Activated T-helper 1 cell treated with anti-CD3 and anti-CD28 coated beads, Interleukin-2, amount 50 U/mL, for 16 hours (primary cell): ENCODE results near the gene LDLRAD3.
"Not testable (repeated sequence)": the region's sequence is repeated elsewhere in the genome, so short reads cannot be mapped to it uniquely, and the experiment has no call there.

Source experiments
- DNase-seq, 2 donors: peaks; one replicate each; pipeline ENCODE4 v3.0.0-alpha.2; 2020; ENCODE audit warnings: low read depth in 1 of 2, low spot score in 1 of 2

The LDLRAD3 gene

GRCh38 chr11:35990816-35991215, 47.0 kb downstream of the LDLRAD3 start:
- no peak for DNase-seq

GRCh38 chr11:35992548-35992947, 48.7 kb downstream of the LDLRAD3 start:
- DNase-seq = no peak

GRCh38 chr11:35994421-35994820, 50.6 kb downstream of the LDLRAD3 start:
- no peak for DNase-seq

- DNase-seq = no peak
Measured at GRCh38 chr11:35995681-35996271, 51.9 kb downstream of the LDLRAD3 start.

- no peak for DNase-seq
Measured at GRCh38 chr11:35997902-35998520, 54.1 kb downstream of the LDLRAD3 start.

DNA sequence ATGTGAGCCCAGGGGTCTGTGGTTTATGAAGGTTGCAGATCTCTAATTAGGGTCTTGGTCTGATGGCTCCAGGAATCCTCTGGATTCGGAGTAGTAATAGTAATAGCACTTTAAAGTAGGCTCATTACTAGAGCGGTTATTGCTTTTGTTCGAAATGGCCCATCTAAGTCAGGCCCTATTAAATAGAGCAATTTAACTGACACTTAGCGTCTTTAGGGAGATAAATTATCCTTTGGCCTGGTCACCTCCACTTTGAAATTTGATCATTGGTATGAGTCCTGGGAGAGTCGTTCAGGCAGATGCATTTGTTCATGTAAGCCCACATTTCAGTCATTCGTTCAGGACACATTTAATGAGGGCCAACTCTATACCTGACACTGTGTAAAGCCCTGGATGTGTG, 54.8 kb downstream of the LDLRAD3 start:
- DNase-seq = no peak

DNA sequence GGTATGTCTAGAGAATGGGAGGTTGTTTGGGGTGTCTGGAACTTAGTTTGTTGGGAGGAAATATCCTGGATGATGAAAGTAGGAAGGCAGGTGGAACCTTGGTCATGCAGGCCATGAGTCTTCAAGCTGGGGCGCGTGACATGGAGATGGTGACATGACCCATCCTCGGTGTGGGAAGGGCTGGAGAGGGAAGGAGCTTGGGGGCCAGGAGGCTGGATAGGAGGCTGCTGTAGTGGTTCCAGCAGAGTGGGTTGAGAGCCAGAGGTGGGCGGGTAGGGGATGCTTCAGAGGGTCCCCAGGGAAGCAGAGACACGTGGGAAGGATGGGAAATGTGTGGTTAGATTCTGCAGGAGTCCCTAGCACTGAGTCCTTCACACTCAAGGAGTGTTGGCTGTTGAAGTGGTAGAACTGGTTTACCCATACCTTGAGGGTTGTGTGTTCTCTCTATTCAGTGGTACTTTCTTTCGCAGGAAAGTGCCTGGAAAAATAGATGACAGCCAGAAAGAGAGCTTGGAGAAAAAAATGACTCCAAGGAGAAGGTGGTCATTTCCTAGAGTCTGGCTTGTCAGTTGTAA, 56.8 kb downstream of the LDLRAD3 start:
- DNase-seq = no peak

DNA sequence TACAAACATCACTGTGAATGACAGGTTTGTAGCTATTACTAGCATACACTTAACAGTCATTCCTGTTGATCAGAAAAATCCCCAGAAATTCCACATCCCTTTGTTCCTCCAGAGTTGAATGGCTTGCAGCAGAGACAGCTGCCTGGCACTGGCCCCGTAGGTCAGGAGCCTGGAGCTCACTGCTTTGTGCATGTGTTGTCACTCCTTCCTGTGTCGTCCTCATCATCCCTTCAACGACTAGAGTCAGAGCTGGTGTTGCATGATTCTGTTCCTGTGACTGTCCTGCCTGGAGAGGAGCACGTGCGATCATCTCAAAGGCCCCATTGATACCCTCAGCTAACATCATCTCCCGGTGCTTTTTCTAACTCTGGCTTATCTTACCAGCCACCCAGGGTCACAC, 58.3 kb downstream of the LDLRAD3 start:
- DNase-seq = no peak

DNA sequence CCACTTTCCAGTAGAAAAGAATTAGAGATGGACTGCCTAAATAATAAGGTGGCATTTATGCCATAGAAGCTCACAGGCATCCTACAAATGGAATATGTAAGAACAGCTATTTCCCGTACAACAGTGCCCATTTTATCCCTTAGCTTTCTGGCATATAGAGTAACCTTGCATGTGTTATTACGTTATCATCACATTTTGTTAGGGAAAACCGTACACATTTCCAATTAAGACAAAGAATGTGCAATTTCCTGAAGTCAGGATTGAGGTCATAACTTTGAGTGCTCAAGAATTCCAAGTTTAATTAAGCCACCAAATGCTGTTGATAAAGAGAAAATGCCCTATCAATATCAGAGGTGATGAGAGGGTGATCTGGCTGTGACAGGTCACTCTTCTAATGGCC, 58.9 kb downstream of the LDLRAD3 start:
- DNase-seq = no peak

DNA sequence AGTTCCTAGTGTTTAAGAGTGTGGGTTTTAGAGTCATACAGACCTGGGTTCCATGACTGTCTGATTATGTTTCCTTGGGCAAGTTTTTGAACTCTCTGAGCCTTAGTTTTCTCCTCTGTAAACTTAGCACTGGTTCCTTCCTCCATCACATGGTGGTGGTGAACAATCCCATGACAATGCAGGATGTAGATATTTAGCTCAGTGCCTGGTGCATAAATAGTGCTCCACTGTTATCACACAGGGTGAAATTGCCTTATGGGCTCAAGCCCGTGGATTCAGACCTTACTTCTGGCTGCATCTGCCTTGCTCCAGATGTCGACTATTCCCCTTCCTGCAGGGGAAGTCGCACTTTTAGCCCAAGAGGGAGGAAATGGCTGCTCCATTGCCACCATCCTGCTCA, 62.7 kb downstream of the LDLRAD3 start:
- DNase-seq = no peak

DNA sequence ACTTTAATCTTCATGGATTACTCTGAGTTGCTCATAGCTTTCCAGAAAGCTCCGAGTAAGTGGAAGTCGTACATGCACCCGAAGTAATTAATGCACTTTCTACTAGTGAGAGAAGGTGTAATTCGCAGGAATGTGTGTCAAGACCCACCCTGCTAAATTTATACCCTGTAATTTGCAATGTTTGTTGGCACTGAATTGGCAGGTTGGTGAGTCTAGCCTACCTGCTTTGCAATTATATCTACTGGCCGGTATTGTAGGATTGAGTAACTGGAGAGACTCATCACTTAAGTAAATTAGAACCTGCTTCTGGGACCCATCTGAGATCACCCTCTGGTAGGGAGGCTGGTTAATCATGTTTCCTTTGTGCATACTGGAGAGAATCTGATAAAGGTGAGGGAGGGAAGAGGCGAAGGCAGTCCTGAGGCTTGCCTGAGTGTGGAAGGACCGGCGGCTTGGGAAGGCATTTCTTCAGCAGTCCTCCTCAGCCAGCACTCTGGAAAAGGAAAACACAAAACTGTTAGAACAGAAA, 63.3 kb downstream of the LDLRAD3 start:
- DNase-seq = no peak

GRCh38 chr11:36008584-36008983, 64.7 kb downstream of the LDLRAD3 start:
- no peak for DNase-seq

- no peak for DNase-seq
Measured at GRCh38 chr11:36009473-36009872, 65.6 kb downstream of the LDLRAD3 start.

DNA sequence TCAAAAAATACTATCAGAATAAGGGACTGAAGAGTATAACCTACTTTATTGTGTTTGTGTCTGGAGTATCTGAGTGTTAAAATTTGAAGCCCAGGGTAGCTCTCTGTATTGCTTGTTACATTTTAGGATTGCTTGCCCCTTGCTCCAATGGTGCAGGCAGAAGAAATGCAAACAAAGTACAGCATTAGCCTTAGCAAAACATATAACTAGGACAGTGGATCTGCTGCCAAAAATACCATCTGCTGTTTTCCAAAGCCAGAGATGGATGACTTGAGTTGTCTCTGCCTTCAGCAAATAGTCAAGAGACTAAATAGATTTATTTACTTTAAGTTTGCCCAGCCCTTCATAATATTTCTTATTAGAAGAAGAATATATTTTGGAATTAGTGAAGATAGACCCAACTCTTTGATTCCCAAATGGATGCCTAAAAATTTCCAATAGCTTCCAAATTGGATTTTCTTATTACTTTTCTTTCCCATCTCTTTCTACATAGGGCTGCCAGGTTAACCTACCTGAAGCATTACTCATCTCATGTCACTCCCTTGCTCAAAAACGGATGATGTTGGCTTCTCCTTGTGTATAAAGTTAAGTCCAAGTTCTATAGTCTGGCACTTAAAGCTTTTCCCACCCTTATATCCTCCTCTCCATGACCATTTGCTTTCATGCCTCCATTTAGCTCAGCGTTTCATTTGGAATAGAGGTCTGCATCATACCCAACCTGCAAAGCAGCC, 66.3 kb downstream of the LDLRAD3 start:
- no peak for DNase-seq

GRCh38 chr11:36011574-36011973, 67.7 kb downstream of the LDLRAD3 start:
- DNase-seq = no peak

GRCh38 chr11:36012455-36012854, 68.6 kb downstream of the LDLRAD3 start:
- no peak for DNase-seq

DNA sequence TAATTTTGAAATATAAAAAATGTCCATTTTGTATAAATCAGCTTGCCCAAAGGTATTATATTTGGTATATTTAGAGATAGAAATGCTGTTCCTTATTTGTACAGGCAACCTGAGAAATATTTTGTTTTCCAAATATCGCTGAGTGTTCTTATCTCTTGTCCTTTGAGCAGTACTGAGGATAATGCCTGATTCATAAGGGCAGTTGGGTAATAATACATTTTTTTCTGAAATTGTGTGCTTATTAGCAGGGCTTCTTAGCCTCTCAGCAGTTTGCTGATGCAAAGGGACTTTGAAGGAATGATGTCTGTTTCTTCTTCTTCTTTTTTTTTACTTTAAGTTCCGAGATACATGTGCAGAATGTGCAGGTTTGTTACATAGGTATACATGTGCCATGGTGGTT, 69.1 kb downstream of the LDLRAD3 start:
- DNase-seq = no peak

- not testable (repeated sequence) for DNase-seq
Measured at GRCh38 chr11:36013446-36013845, 69.6 kb downstream of the LDLRAD3 start.

DNA sequence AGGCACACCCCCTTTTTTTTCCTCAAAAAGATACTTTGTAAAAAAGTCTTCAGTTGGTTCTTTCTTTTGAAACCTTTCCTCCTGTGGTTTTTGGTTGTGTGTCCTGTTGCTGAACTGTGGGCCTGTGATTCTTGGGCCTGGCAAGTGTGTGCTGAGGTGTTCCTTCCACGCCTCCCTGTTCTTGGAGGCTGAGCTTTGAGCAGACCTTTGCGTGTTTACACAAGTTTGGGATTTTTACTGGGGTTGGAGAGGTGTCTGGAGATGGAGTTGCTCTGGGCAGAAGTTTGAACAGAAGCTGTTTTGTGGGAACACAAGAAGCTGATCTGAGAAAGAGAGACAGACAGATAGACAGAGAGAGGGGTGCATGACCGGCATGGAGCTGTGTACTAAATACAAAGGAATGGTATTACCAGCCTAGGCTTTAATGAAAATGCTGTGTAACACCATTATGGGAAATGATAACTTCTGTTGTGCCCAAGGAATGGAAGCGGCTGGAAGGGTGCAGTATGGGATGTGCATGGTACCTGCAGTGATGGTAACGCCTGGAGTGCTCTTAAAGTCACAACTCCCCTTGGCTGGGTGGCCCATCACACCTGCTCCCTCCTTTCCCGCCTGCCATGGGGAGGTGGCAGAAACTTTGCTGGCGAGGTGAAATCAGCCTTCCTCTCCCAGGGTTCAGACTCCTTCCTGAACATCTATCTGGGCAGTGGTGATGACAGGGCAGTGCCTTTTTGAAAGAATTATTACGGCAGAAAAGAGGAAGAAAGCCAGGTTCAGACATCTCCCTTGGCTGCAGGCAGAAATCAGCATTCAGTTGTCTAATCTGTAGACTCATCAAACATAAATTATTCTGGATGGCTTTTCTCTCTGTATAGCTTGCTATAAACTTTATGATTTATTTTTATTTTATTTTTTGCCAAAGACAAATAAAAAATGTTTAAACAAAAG, 70.4 kb downstream of the LDLRAD3 start:
- no peak for DNase-seq

- DNase-seq = no peak
Measured at GRCh38 chr11:36014898-36015665, 71.2 kb downstream of the LDLRAD3 start.
